OCI-LY1 (cell line): ENCODE results near the gene HPSE2.

ENCODE experiments used
- H2AFZ ChIP-seq: fragments of 200-600 bp; sonication (generic), shearing (Covaris generic); 2 replicates; pipeline ENCODE4 v1.6.0; 2014; ENCODE audit warnings: antibody characterized with exemption, mild to moderate bottlenecking, low read length
- H3F3A ChIP-seq: fragments of 200-600 bp; sonication (generic), shearing (Covaris generic); 2 replicates; pipeline ENCODE4 v1.6.0; 2014; ENCODE audit warnings: mild to moderate bottlenecking, antibody characterized with exemption, low read length, moderate library complexity; ENCODE audit not compliant: insufficient read depth
- H3K27ac ChIP-seq: fragments of 200-600 bp; sonication (generic); 2 replicates; pipeline ENCODE4 v1.5.1; 2014; ENCODE audit warnings: low read length, mixed run types, mild to moderate bottlenecking, low read depth; ENCODE audit not compliant: poor library complexity, severe bottlenecking
- H3K27me3 ChIP-seq: fragments of 200-600 bp; sonication (generic); 2 replicates; pipeline ENCODE4 v1.6.0; 2014; ENCODE audit warnings: antibody characterized with exemption, mild to moderate bottlenecking, low read length, moderate library complexity; ENCODE audit not compliant: insufficient read depth
- H3K36me3 ChIP-seq: fragments of 200-600 bp; sonication (generic); 2 replicates; pipeline ENCODE4 v1.6.1; 2014; ENCODE audit warnings: mild to moderate bottlenecking, antibody characterized with exemption, low read length, moderate library complexity, mixed read lengths; ENCODE audit not compliant: insufficient read depth
- H3K4me1 ChIP-seq: fragments of 200-600 bp; sonication (generic); 2 replicates; pipeline ENCODE4 v1.5.1; 2014; ENCODE audit warnings: mild to moderate bottlenecking, low read length, moderate library complexity; ENCODE audit not compliant: insufficient read depth, severe bottlenecking
- H3K4me2 ChIP-seq: fragments of 200-600 bp; sonication (generic), shearing (Covaris generic); 2 replicates; pipeline ENCODE4 v1.6.1; 2014; ENCODE audit warnings: low read length
- H3K4me3 ChIP-seq: fragments of 200-600 bp; sonication (generic); 2 replicates; pipeline ENCODE4 v1.5.1; 2014; ENCODE audit warnings: low read length, low read depth, mild to moderate bottlenecking, mixed read lengths; ENCODE audit not compliant: poor library complexity, severe bottlenecking
- H3K79me2 ChIP-seq: fragments of 200-600 bp; shearing (Covaris generic); 2 replicates; pipeline ENCODE4 v1.6.1; 2016; ENCODE audit warnings: mixed run types, low read length, mixed read lengths; ENCODE audit not compliant: insufficient read depth
- H3K9ac ChIP-seq: fragments of 200-600 bp; sonication (generic), shearing (Covaris generic); 2 replicates; pipeline ENCODE4 v1.6.1; 2014; ENCODE audit warnings: mild to moderate bottlenecking, low read length, mixed read lengths
- H3K9me2 ChIP-seq: fragments of 200-600 bp; sonication (generic), shearing (Covaris generic); 2 replicates; pipeline ENCODE4 v1.6.1; 2014; ENCODE audit warnings: low read depth, mild to moderate bottlenecking, low read length, mixed read lengths
- H3K9me3 ChIP-seq: fragments of 200-600 bp; shearing (Covaris generic); 2 replicates; pipeline ENCODE4 v1.6.1; 2014; ENCODE audit warnings: low read length, mixed read lengths
- H4K20me1 ChIP-seq: fragments of 200-600 bp; sonication (generic), shearing (Covaris generic); 2 replicates; pipeline ENCODE4 v1.6.0; 2016; ENCODE audit warnings: mild to moderate bottlenecking, low read length; ENCODE audit not compliant: insufficient read depth
- EZH2 ChIP-seq: fragments of 200-600 bp; sonication (generic), shearing (Covaris generic); IDR thresholded peaks from 2 replicates; pipeline ENCODE4 v1.8.0; 2017; ENCODE audit warnings: borderline replicate concordance, mixed run types, mild to moderate bottlenecking, antibody characterized with exemption, low read length, moderate library complexity, mixed read lengths
- TF ChIP-seq, protein P1 (sequence below): fragments of 200-600 bp; sonication (generic), shearing (Covaris generic); IDR thresholded peaks from 2 replicates; pipeline ENCODE4 v1.5.1; 2017; ENCODE audit warnings: mild to moderate bottlenecking, antibody characterized with exemption, low read length, moderate library complexity, mixed read lengths

HPSE2 gene

DNA sequence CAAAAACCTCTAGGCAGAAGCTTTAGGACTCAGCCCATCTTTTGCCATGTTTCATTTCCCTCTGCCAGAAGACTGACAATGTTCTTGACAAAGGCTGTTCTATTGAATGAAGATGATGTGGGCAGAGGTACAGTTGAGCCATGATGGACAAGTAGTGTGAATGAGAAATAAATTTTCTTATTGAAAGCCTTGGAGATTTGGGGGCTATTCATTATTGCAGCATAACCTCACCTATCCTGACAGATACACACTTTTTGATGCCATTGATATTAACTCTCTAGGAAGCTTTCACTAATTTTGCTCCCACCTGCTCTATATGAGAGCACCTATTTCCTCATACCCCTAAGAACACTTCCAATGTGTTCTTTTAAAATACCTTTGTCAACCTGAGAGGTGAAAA is 752.0 kb downstream of the HPSE2 start:
- Histone ChIP-seq H3K79me2 (no peaks in the 10 kb centered on the region), H3K4me3 (no peak overlapping the region), H3K9ac (no peak overlapping the region), H3K27ac (no peak overlapping the region), H3F3A (no peaks in the 10 kb centered on the region), H3K36me3 (no peaks in the 10 kb centered on the region), H2AFZ (no peak overlapping the region), H3K27me3 (no peaks in the 10 kb centered on the region), H3K9me3 (no peaks in the 10 kb centered on the region), H4K20me1 (no peaks in the 10 kb centered on the region), H3K9me2 (no peaks in the 10 kb centered on the region), H3K4me1 (no peaks in the 10 kb centered on the region), H3K4me2 (no peak overlapping the region)
- TF ChIP-seq EZH2 = no peak
- TF ChIP-seq, protein P1, sequence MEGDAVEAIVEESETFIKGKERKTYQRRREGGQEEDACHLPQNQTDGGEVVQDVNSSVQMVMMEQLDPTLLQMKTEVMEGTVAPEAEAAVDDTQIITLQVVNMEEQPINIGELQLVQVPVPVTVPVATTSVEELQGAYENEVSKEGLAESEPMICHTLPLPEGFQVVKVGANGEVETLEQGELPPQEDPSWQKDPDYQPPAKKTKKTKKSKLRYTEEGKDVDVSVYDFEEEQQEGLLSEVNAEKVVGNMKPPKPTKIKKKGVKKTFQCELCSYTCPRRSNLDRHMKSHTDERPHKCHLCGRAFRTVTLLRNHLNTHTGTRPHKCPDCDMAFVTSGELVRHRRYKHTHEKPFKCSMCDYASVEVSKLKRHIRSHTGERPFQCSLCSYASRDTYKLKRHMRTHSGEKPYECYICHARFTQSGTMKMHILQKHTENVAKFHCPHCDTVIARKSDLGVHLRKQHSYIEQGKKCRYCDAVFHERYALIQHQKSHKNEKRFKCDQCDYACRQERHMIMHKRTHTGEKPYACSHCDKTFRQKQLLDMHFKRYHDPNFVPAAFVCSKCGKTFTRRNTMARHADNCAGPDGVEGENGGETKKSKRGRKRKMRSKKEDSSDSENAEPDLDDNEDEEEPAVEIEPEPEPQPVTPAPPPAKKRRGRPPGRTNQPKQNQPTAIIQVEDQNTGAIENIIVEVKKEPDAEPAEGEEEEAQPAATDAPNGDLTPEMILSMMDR = no peak

DNA sequence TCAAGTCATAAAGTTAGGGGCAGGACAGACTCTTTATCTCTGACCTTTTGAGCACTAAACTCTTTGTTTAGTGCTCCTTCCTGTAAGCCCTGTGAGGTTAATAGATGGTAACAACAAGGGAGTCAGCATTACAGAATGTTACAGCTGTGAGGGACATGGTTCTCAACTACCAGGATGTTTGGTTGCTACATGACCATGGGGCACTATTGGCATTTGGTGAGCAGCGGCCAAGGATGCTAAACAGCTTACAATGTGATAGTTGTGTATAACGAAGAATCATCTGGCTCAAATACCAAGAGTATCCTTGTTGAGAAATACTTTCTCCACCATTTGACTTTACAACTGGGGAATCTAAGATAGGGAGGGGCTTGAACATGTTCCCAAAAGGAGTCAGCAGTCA is 753.6 kb downstream of the HPSE2 start:
- Histone ChIP-seq H4K20me1 (no peaks in the 10 kb centered on the region), H3K79me2 (no peaks in the 10 kb centered on the region), H3K9ac (no peak overlapping the region), H3K4me3 (no peak overlapping the region), H3K9me2 (no peaks in the 10 kb centered on the region), H2AFZ (no peak overlapping the region), H3K36me3 (no peaks in the 10 kb centered on the region), H3F3A (no peaks in the 10 kb centered on the region), H3K27me3 (no peaks in the 10 kb centered on the region), H3K9me3 (no peaks in the 10 kb centered on the region), H3K27ac (no peak overlapping the region), H3K4me2 (no peak overlapping the region), H3K4me1 (no peaks in the 10 kb centered on the region)
- no peak for TF ChIP-seq EZH2
- TF ChIP-seq, protein P1 = no peak

DNA sequence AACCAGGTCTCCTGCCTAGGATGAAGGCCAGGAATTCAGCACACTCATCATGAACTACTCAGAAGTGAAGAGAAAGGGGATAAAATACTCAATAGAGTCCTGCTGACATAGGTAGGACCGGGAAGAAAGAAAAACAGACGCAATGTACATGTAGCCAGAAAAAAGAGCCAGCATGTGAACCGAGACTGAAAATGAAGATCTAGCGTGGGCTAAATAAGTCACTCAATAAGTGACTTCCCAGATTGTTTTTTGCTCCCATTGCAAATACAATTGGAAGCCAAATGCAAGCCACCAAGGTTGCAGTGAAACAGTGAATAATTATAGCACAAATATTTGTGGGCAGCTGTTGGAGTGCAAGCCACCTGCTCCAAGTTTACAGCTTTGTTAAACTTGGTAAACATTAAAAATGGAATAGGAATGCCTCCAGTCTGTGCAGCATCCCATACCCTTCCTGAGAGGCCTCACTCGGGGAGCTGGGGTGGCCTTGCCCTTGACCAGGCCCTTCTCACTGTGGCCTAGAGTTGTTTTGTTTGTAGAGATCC is 754.2 kb downstream of the HPSE2 start:
- Histone ChIP-seq H3K79me2 (no peaks in the 10 kb centered on the region), H3K9me3 (no peaks in the 10 kb centered on the region), H3K27ac (no peak overlapping the region), H3K4me1 (no peaks in the 10 kb centered on the region), H3K4me2 (no peak overlapping the region), H3K9ac (no peak overlapping the region), H3K9me2 (no peaks in the 10 kb centered on the region), H3K27me3 (no peaks in the 10 kb centered on the region), H4K20me1 (no peaks in the 10 kb centered on the region), H2AFZ (no peak overlapping the region), H3K4me3 (no peak overlapping the region), H3F3A (no peaks in the 10 kb centered on the region), H3K36me3 (no peaks in the 10 kb centered on the region)
- TF ChIP-seq, protein P1 = no peak
- no peak for TF ChIP-seq EZH2
